HG03066 (cell line): Measurements from ENCODE around the gene MYLK2.
"Not testable (repeated sequence)": the region's sequence is repeated elsewhere in the genome, so short reads cannot be mapped to it uniquely, and the experiment has no call there.

Experiments
- ATAC-seq: cut with Tn5 transposase; IDR thresholded peaks from one replicate; pipeline ENCODE4 v1.9.1; 2021; ENCODE audit warnings: low read depth; ENCODE audit not compliant: unreplicated experiment

The MYLK2 gene

GRCh38 chr20:31815408-31816188, 3.6 kb upstream of the MYLK2 start:
- no peak for ATAC-seq

- ATAC-seq: no peak
Measured at GRCh38 chr20:31816221-31816620, 2.9 kb upstream of the MYLK2 start.

- no peak for ATAC-seq
Measured at GRCh38 chr20:31817461-31817860, 1.7 kb upstream of the MYLK2 start.

GRCh38 chr20:31818376-31818908, 714 bp upstream of the MYLK2 start:
- ATAC-seq: no peak

- ATAC-seq: no peak
Measured at GRCh38 chr20:31820228-31820627, 1.1 kb downstream of the MYLK2 start.

GRCh38 chr20:31821427-31821826, 2.3 kb downstream of the MYLK2 start:
- no peak for ATAC-seq

- no peak for ATAC-seq
Measured at GRCh38 chr20:31822421-31823330, 3.5 kb downstream of the MYLK2 start.

- ATAC-seq: no peak
Measured at GRCh38 chr20:31823360-31824124, 4.4 kb downstream of the MYLK2 start.

- ATAC-seq: no peak
Measured at GRCh38 chr20:31824125-31824485, 4.9 kb downstream of the MYLK2 start.

- no peak for ATAC-seq
Measured at GRCh38 chr20:31824554-31825313, 5.6 kb downstream of the MYLK2 start.

- ATAC-seq: no peak
Measured at GRCh38 chr20:31826074-31826473, 6.9 kb downstream of the MYLK2 start.

GRCh38 chr20:31827059-31827458, 7.9 kb downstream of the MYLK2 start:
- ATAC-seq: no peak

GRCh38 chr20:31828016-31828415, 8.9 kb downstream of the MYLK2 start:
- not testable (repeated sequence) for ATAC-seq

- ATAC-seq: no peak
Measured at GRCh38 chr20:31829731-31830130, 10.6 kb downstream of the MYLK2 start.

- no peak for ATAC-seq
Measured at GRCh38 chr20:31830406-31830981, 11.3 kb downstream of the MYLK2 start.

- no peak for ATAC-seq
Measured at GRCh38 chr20:31831211-31831610, 12.1 kb downstream of the MYLK2 start.

GRCh38 chr20:31831771-31832306, 12.7 kb downstream of the MYLK2 start:
- no peak for ATAC-seq

- no peak for ATAC-seq
Measured at GRCh38 chr20:31833130-31833930, 14.2 kb downstream of the MYLK2 start.
